Sciatic nerve (tissue), 2 donors: Measurements from ENCODE around the gene TMEM144. TPM values are rescaled to one million over a fixed set of nuclear protein-coding genes. Genes with fewer than 3 reads are reported as not detected.

ENCODE experiments used
- ATAC-seq: fragments of 200-7000 bp; cut with Tn5 transposase; one replicate; pipeline ENCODE4 v1.9.1; 2020; ENCODE audit warnings: mild to moderate bottlenecking, moderate library complexity
- DNase-seq: peaks from one replicate; pipeline ENCODE4 v3.0.0-alpha.2; 2020; ENCODE audit warnings: low spot score
- intact Hi-C: fragments of 100-400 bp; cut with DNase I; formaldehyde crosslinking; loops from one replicate; pipeline ENCODE4 v1.14.2; 2022
- total RNA-seq: library from RNA; stranded (reverse); fragmentation: NEBNext Ultra II Directional; extraction: Animal tissue kit (Norgen Biotek cat#: 25700); gene quantifications from one replicate; pipeline ENCODE4 v1.2.1, GENCODE V29; 2021
- donor health status: DM: no; HTN: no; CAD: no.
- donor health status: DM: no; HTN: no; CAD: no.

TMEM144 gene
- total RNA-seq, 1 donor from 2014 or later = 11.9 TPM

DNA sequence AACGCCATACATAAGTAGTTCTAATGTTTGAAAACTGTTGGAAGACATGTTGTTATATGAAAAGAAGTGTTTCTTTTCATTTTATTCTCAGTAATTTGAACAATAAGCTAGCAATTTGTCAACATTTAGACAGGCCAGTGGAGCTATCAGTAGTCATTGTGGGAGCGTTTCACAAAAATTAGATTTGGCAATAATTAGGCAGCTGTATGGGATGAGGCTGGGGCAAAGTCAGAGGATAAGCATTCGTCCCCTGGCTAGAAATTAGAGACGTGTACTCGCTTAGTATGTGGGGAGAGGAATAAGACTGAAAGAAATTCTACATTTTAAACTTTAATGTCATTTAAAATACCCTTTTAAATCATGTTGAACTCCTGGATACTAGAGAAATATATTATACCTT, 70.6 kb downstream of the TMEM144 start:
- intact Hi-C loops = no loop called here

DNA sequence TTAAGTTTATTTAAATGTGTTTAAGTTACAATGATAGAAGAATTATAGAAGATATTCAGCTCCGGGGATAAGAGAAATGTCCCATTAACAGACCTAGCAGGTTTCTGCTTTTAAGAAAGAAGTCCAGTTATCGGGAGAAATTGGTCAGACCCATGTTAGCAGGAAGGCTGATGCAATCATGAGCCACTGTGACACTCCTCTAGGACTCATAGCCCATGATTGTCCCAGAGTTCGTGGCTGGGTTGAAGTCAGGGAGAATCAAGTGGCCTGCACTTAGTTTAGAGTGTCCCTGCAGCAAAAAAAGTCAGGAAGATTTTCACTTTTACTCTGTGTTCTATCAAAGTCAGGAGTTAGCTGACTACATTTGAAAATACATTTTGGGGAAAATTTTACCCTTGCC, 72.0 kb downstream of the TMEM144 start:
- intact Hi-C loops = no loop called here
- no peak for DNase-seq
- ATAC-seq = no peak

More for the DNA sequence above, 70.6 kb downstream of the TMEM144 start:
- DNase-seq (no peak), ATAC-seq (no peak)

DNA sequence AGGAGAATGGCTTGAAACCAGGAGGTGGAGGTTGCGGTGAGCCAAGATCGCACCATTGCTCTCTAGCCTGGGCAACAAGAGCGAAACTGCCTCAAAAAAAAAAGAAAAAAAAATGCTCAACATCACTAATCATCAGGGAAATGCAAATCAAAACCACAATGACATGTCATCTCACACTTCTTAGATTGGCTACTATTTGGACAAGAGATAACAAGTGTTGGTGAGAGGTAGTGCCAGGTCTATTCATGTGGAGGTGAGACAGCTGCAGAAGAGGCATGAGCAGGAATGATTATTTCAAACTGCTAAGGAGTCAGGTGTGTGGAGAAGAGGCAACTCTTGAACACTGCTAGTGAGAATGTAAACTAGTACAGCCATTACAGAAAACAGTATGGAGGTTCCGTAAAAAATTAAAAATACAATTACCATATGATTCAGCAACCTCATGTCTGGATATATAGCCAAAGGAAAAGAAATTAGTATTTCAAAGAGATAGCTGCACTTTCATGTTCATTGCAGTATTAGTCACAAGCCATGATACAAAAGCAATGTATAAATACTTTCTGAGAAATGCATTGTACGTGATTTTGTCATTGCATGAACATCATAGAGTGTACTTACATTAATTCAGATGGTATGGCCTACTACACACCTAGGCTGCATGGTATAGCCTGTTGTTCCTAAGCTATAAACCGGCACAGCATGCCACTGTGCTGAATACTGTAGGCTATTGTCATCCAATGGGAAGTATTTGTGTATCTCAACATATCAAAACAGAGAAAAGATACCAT, 75.3 kb downstream of the TMEM144 start:
- no peak for DNase-seq
- no peak for ATAC-seq
- intact Hi-C loops = no loop called here

DNA sequence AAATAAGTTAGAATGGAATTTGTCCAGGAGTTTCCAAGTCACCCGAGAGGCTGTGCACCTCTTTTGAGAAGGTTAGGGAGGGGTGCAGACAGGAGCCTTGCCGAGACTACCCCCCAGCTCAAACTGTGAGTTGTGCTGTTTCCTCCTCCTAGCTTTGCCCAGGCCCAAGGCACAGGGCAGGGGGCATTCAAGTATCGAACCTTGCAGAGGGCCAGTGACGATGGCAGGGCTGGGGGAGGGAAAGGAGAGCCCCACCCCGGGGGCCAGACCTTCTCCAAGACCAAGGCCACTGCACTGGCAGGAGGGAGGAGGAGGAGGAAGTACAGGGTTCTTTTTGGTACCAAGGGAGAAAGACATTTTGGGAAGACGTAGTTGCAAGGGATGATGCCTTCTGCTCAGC, 80.6 kb downstream of the TMEM144 start:
- intact Hi-C loops = no loop called here
- ATAC-seq = no peak
- DNase-seq = no peak

DNA sequence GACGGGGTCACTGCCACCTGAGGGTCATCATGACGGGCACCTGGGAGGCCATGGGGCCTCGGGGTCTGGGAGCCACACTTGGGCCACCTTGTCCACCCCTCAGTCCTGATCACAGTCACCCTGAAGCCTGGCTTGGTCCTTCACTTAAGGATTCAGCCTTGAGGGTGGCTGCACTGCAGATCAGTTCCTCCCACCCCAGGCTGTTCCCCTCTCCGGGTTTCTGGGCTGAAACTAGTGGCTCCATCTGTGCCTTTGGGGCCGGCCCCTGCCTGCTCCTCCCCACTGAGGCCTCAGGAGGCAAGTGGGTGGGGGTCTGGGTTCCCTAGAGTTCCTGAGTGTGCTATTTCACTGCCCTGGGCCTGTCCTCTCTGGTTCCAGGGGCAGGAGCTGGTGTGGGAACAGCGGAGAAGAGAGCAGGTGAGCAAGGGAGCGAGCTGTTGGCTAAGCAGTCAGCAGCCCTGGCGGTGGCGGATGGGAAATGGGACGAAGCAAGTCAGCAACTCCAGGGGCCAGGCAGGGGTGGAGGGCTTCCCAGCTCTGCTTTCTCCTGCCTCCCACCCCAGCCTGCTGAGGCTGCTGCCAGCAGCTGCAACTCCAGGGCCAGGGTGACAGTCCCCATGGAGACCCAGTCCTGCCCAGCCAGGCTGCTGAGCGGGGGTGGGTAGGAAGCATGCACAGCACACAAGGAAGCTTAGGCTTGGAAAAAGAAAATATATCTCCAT, 81.2 kb downstream of the TMEM144 start:
- DNase-seq (no peak), ATAC-seq (no peak)
- intact Hi-C loops = no loop called here

DNA sequence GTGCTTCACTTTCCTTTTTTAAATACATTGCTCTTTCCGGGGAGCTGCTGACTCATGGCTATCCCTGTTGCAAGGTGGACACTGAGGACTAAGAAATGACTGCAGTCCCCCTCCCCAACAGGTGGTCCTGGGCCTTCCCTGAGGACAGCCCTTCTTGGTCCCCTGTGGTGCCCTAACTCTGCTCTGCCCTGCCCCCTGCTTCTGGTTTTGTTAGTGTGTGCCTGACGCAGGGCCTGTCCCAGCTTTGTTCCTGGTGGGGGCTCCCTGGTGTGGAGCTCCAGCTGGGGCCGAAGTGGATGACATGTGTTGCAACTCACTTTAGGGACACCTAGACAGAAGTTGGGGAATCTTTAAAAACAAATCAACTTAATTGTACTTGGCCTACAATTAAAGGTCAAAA, 81.9 kb downstream of the TMEM144 start:
- intact Hi-C loops = no loop called here
- DNase-seq = no peak
- ATAC-seq = no peak

DNA sequence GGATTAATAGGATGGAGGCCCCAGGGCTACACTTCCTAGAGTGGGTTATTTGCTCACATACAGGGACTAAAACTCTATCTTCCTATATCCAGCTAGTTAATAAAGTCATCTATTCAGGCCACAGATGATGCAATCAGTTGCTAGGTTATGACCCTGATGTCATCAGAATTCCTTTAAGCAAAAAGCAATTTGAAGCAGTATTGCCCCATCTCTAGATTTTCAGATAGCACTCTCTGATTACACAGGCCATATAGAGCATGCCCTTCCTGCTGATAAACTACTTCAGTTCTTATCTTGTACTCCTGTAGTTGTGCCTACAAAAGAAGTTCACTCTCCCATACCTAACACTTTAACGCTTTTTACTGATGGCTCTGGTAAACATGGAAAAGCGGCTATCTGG, 84.8 kb downstream of the TMEM144 start:
- intact Hi-C loops = no loop called here
- ATAC-seq = no peak
- no peak for DNase-seq

DNA sequence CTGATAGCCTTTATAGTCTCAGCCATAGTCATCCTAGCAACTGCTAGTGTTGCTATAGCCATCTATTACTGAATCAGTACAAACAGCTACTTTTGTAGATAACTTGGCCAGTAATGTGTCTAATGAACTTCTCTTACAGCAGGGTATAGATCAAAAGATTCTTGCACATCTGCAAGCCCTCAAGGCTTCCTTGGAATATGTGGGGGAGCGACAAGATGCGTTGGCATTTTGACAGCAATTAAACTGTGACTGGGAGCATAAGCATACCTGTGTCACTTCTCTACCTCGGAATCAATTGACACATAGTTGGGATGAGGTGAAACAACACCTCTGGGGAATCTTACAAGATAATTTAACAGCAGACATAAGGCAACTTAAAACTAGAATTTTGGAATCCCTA, 87.6 kb downstream of the TMEM144 start:
- intact Hi-C loops = no loop called here
- DNase-seq = no peak
- ATAC-seq = no peak

DNA sequence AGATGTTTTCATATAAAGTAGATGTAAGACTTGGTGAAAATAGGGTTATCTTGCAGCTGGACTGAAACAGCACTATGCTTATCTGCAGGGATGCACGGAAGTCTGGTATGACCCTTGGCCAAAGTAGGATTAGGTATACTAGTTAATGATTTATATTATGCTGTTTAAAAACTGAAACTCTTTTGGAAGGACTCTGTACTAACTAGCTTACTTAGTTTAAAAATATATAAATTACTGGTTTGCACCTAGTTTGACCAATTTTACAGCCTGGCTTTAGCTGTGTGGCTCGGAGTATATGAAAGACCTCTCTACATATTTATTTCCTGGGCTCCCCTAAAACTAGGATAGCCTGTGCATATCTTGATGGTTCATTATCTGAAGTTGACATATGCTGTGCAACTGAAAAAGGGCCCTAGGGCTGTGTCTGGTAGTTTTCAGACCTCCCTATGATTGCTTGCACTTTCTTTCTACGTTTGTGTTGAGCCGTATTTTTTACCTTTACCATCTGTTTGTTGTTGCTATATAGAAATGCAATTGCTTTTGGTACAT, 89.2 kb downstream of the TMEM144 start:
- intact Hi-C loops = no loop called here
- ATAC-seq = no peak
- DNase-seq = no peak

DNA sequence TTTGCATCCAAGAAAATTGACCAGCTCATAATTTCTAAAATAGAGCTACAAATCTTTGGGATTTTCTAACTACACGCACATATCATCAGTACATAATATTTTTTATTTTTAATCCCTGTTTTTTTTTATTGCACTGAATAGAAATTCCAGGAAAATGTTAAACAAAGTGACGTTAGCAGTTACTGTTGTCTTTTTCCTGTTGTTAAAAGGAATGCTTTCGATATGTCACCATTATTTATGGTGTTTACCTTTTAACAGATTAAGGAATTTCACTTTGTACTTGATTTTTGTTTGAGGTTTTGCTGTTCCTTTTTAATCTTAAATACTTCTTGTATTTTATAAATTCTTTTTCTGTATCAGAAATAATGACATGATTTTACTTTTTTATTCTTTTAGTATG, 89.7 kb downstream of the TMEM144 start:
- ATAC-seq (no peak), DNase-seq (no peak)
- intact Hi-C loops = no loop called here

DNA sequence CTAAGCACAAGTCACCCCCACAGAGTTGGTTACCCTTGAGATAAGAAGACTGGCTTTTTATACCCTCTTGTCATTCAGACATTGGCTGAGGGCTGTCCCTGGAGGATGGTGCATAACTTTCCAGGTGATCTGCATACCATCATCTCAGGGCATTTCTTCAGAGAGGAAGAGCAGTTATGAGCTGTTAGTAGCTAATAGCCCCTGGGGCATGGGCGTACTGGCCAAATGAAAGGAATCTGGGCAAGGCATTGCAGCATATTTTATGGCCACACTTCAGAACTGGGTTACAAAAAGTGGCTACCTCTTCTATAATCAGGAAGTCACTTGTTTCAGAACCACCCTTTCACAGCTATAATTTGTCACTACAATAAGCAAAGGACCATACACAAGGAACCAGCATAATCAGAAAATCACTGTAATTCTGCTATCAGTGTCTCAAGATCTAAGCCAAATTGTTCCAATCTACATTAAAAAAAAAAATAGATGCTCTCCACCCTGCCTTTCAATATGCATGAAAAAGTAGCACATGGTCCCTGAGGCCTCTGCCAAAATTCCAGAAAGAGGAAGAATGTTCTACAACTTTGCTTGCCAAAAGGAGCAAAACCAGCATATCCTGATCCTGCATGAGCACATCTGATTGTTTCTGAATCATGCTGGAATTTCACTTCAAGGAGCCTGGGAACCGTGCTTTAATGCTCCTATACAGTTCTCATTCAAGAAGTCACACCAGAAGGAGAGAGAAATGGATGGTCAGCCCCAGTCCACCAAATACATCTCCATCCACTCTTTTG, 92.0 kb downstream of the TMEM144 start:
- intact Hi-C loops = no loop called here
- no peak for DNase-seq
- no peak for ATAC-seq

DNA sequence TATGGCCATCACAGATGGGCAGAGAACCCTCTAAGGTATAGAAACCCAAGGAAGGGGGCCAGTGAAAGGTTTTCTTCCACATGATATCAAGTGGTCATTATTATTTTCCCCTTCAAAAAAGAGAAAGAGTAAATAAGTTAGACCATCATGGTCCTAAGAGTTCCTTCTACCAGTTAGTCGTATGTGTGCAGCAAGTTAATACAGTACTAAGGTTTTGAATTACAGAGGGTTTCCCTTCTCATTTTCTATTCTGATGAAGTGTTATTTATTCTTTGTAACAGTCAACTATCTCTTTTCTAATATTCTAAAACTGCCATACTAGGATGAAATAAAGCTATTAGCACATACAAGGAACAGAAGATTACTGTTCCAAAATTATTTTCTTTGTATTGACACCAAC, 94.4 kb downstream of the TMEM144 start:
- intact Hi-C loops = no loop called here
- ATAC-seq (no peak), DNase-seq (no peak)

Other genes starting within 250 kb of the TMEM144 start
- 100 TPM for gene GASK1B, start 37.5 kb upstream of the TMEM144 start, total RNA-seq